ENCODE data around the gene TMEM81.

DNA sequence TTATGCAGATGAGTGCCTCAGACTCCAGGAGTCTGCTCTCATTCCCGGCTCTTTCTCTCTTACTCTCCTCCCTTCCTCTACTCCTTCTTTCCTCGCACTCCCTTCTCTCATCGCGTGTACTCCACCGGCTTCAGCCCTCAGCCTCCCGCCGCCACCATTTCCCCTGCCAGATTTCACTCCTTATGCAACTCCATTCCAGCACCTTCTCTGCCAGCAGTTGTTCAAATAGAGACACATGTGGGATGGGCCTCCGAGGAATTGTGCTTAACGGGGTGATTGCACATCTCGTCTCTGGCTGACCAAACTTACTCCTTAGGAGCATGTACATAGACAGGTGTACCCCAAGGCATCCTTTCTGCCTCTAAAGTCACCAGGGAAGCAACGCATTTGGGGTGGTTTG, 39.1 kb downstream of the TMEM81 start:
- TF ChIP-seq POLR2AphosphoS5 (IDR thresholded peaks at IDR 0.05; ENCODE audit: low read depth) = no peak
- TF ChIP-seq, protein P1, sequence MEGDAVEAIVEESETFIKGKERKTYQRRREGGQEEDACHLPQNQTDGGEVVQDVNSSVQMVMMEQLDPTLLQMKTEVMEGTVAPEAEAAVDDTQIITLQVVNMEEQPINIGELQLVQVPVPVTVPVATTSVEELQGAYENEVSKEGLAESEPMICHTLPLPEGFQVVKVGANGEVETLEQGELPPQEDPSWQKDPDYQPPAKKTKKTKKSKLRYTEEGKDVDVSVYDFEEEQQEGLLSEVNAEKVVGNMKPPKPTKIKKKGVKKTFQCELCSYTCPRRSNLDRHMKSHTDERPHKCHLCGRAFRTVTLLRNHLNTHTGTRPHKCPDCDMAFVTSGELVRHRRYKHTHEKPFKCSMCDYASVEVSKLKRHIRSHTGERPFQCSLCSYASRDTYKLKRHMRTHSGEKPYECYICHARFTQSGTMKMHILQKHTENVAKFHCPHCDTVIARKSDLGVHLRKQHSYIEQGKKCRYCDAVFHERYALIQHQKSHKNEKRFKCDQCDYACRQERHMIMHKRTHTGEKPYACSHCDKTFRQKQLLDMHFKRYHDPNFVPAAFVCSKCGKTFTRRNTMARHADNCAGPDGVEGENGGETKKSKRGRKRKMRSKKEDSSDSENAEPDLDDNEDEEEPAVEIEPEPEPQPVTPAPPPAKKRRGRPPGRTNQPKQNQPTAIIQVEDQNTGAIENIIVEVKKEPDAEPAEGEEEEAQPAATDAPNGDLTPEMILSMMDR (IDR thresholded peaks at IDR 0.05; ENCODE audit: insufficient read depth, low read length) = no peak
- TF ChIP-seq, protein P2, sequence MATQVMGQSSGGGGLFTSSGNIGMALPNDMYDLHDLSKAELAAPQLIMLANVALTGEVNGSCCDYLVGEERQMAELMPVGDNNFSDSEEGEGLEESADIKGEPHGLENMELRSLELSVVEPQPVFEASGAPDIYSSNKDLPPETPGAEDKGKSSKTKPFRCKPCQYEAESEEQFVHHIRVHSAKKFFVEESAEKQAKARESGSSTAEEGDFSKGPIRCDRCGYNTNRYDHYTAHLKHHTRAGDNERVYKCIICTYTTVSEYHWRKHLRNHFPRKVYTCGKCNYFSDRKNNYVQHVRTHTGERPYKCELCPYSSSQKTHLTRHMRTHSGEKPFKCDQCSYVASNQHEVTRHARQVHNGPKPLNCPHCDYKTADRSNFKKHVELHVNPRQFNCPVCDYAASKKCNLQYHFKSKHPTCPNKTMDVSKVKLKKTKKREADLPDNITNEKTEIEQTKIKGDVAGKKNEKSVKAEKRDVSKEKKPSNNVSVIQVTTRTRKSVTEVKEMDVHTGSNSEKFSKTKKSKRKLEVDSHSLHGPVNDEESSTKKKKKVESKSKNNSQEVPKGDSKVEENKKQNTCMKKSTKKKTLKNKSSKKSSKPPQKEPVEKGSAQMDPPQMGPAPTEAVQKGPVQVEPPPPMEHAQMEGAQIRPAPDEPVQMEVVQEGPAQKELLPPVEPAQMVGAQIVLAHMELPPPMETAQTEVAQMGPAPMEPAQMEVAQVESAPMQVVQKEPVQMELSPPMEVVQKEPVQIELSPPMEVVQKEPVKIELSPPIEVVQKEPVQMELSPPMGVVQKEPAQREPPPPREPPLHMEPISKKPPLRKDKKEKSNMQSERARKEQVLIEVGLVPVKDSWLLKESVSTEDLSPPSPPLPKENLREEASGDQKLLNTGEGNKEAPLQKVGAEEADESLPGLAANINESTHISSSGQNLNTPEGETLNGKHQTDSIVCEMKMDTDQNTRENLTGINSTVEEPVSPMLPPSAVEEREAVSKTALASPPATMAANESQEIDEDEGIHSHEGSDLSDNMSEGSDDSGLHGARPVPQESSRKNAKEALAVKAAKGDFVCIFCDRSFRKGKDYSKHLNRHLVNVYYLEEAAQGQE (IDR thresholded peaks at IDR 0.05; ENCODE audit: insufficient replicate concordance, low read depth) = no peak
- TF ChIP-seq SPI1 (IDR thresholded peaks at IDR 0.05; ENCODE audit: borderline replicate concordance, low read depth) = no peak
- no peak for TF ChIP-seq GABPA (IDR thresholded peaks at IDR 0.05; ENCODE audit: low read depth)

Measured in HL-60 (cell line).